T-helper 2 cell treated with Interferon-gamma antibody and Interleukin-4, amounts not matched to agents 100 ng/mL and 5 ng/mL, for 36 hours (primary cell): ENCODE measurements around the gene INPP1. TPM values are rescaled to one million over a fixed set of nuclear protein-coding genes. Genes with fewer than 3 reads are reported as not detected.

Source experiments
- intact Hi-C: fragments of 100-400 bp; cut with micrococcal nuclease; formaldehyde crosslinking; loops from one replicate; pipeline ENCODE4 v1.15.1; 2023
- total RNA-seq: library from RNA; stranded (reverse); gene quantifications from 2 replicates; pipeline ENCODE4 v1.2.3, GENCODE V29; 2022

INPP1 gene
- total RNA-seq, 1 donor from 2014 or later: 10.7 TPM

- intact Hi-C loops: loop anchor here (2.0 to 10.0 kb wide), 4 partner anchors 271 to 1269 kb away; partner anchors contain the start of gene NABP1
Observed at GRCh38 chr2:190405995-190406394, 62.6 kb downstream of the INPP1 start.

GRCh38 chr2:190406805-190407204 lies 63.4 kb downstream of the INPP1 start:
- intact Hi-C loops: loop anchor here (1.0 to 10.0 kb wide), 7 partner anchors 8 to 1268 kb away; partner anchors contain the start of genes NABP1 and NEMP2

DNA sequence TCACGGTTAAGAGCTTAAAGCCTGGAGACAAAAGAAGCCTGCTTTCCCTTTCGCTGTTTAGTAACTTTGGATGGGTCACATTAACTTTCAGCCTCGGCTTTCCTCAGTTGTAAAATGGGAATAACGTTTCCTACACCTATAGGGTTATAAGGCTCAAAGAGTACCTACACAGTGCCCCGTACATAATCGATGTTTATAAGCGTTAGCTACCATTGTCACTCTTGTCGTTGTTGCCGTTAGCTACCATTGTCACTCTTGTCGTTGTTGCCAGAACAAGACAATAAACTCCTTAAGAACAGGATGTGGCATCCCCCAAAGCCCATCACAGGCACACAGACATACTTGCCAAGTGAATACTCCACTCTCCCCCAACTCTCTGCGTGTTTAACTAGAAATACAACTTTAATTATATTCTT lies 63.9 kb downstream of the INPP1 start:
- intact Hi-C loops: loop anchor here (1.0 to 10.0 kb wide), 7 partner anchors 8 to 1268 kb away; partner anchors contain the start of genes NABP1 and NEMP2

GRCh38 chr2:190407662-190408537 lies 64.5 kb downstream of the INPP1 start, which contains the start of gene MFSD6:
Gene MFSD6, plus strand, starts transcription at chr2:190408355. Its CDS starts 27,675 bp downstream, at chr2:190436030.
- intact Hi-C loops: loop anchor here (1.0 to 10.0 kb wide), 8 partner anchors 7 to 1267 kb away; partner anchors contain the start of genes NABP1, NEMP2, ORMDL1 and PMS1

- intact Hi-C loops: loop anchor here (1.0 to 10.0 kb wide), 4 partner anchors 269 to 1266 kb away; partner anchors contain the start of genes NABP1, ORMDL1 and PMS1
Observed at GRCh38 chr2:190408538-190409271, 65.3 kb downstream of the INPP1 start.

DNA sequence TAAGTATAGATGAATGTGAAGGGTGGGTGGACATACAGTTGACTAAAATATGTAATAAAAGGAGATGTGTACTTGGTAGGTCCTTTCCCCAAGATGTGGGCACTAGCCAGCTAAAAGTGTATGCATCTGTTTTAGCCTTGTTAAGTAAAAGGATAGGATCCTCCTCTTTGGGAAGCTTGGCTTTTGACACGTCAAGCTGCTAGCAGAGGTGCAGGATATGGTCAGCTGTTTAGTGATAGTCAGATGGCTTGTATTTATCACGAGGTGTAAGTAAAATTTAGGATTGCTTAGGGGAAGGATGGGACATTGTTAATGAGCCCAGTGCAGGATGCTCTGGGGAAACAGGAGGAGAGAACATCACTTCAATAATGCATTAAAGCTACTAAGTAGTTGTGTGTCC lies 66.2 kb downstream of the INPP1 start:
- intact Hi-C loops: loop anchor here (5.0 to 10.0 kb wide), 3 partner anchors 268 to 1265 kb away; partner anchors contain the start of gene NABP1

DNA sequence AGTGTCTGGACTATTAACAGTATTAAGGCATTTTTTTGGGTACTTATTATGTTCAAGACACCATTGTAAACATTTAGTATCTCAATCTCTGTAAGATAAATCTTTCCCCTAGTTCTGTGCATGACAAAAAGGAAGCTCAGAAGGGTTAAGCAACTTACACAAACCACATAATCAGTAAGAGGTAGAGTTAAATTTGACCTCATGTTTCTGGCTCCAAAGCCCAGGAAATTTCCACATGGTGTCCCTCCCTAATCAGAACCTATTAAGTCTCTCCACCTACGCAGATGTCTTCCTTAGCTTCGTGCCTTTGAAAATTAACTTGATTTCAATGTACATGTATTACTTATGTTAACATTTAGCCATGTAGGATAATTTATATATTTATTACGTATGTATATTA lies 66.8 kb downstream of the INPP1 start:
- intact Hi-C loops: no loop called here

DNA sequence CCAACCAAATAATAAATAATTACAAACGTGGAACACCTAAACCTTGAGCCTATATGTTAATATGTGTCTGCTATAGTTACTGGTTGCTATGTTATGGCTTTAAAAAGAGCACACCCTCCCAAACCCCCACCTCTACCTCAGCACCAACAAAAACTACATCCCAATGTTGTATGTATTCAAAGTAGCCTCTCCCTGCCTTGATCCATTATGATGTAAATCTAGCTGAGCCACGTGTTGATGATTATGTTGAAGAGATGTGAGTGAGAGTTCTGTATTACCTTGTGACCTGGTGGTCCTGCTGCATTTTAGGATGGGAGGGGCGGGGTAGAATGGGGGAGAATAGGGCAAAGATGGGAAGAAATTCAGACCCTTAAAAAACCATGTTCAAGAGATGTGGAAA lies 69.6 kb downstream of the INPP1 start:
- intact Hi-C loops: no loop called here

GRCh38 chr2:190413421-190413820 lies 70.0 kb downstream of the INPP1 start:
- intact Hi-C loops: no loop called here

GRCh38 chr2:190415251-190415650 lies 71.9 kb downstream of the INPP1 start:
- intact Hi-C loops: loop anchor here (1.0 kb wide), 1 partner anchor 8 kb away; no protein-coding TSS in a partner anchor

DNA sequence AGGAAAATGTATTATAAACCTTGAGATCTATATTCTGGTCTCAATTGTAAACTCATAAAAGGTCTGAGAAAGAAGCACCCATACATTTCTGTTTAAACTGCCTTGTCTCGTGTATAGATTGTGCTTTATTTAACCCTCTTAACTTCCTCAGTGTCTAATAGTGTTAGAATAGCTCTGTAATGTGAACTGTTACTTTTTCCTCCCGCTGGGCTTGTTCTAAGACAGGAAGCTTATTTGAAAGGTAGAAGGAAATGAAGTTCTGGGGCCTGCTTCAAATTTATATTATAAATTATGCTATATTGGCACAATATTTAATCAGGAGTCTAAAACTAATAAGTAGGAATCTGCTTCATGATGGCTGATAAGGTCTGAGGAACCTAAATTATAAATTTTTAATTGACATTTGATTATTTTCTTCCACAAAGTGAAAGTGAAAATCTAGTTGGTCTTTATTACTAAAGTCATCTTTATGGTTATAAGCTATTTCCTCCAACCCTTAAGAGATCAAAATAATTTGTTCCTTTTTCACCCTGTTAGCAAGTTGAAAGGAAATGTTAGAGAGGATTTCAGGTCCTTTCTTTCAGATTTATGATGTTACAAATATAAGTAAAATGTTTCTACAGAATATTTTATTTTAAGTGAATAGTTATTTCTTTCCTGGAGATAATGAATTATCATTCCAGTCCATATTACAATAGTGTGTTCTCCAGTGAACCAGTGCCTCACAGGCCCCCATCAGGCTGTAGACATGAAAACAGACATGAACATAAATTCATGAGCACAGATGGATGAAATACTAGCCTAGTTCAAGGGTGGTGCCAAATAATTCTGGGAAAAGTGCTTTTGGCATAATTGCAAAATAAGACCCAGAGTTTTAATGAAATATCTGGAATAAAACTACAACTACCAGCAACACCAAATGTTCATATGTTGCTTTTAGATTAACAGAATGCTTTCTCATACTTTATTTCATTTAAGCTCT lies 72.7 kb downstream of the INPP1 start:
- intact Hi-C loops: loop anchor here (1.0 kb wide), 1 partner anchor 9 kb away; no protein-coding TSS in a partner anchor

GRCh38 chr2:190417045-190417842 lies 73.9 kb downstream of the INPP1 start:
- intact Hi-C loops: no loop called here

- intact Hi-C loops: no loop called here
Observed at GRCh38 chr2:190418727-190419126, 75.3 kb downstream of the INPP1 start.

DNA sequence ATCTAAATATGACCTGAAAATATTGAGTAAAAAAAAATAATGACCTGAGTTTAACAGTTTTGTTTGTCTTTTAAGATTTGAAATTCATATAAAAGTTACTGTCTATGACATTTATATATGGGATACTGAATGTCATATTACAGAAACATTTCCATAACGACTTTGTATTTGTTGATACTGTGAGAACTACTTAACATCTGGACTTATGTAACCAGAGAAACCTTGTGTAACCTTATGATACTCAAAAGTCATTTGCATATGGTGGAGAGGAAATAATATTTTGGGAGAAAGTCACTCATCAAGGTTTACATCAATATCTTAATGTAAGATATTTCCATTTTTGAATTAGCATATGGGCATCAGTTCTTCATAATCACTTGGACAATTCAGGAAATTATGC lies 77.4 kb downstream of the INPP1 start:
- intact Hi-C loops: no loop called here

Other genes with a start within 250 kb of the INPP1 start
- gene HIBCH, start 23.8 kb upstream of the INPP1 start, total RNA-seq: 18.1 and 18.6 TPM in 2 replicates
- 47.5 and 48.9 TPM in 2 replicates for gene MFSD6, start 64.8 kb downstream of the INPP1 start, total RNA-seq
- gene NEMP2, start 191.1 kb downstream of the INPP1 start, total RNA-seq: 17.8 and 22.0 TPM in 2 replicates